GM23338 (cell line): ENCODE measurements around the gene LRRC10B. TPM values are rescaled to one million over a fixed set of nuclear protein-coding genes. Genes with fewer than 3 reads are reported as not detected.

Experiments used
- ATAC-seq: fragments of 200-7000 bp; cut with Tn5 transposase; 3 replicates; pipeline ENCODE4 v1.9.1; 2020
- DNase-seq: peaks from one replicate; pipeline ENCODE4 v3.0.0-alpha.2; 2015; ENCODE audit warnings: low spot score
- H2AFZ ChIP-seq: fragments of 200-600 bp; sonication (generic); 2 replicates; pipeline ENCODE4 v1.8.0; 2016; ENCODE audit warnings: antibody characterized with exemption, mild to moderate bottlenecking, moderate library complexity
- H3F3A ChIP-seq: fragments of 200-600 bp; sonication (generic); replicated peaks from 2 replicates; pipeline ENCODE4 v1.8.0; 2017; ENCODE audit warnings: antibody characterized with exemption, mixed run types, low read depth
- H3K27ac ChIP-seq: fragments of 200-600 bp; sonication (generic); 2 replicates; pipeline ENCODE4 v1.6.1; 2016; ENCODE audit warnings: low read depth
- H3K27me3 ChIP-seq: fragments of 200-600 bp; sonication (generic); 2 replicates; pipeline ENCODE4 v1.8.0; 2016; ENCODE audit warnings: mild to moderate bottlenecking, mixed run types, moderate library complexity; ENCODE audit not compliant: insufficient read depth
- H3K36me3 ChIP-seq: fragments of 200-600 bp; sonication (generic); 2 replicates; pipeline ENCODE4 v1.8.0; 2016; ENCODE audit warnings: mild to moderate bottlenecking; ENCODE audit not compliant: insufficient read depth
- H3K4me1 ChIP-seq: fragments of 200-600 bp; sonication (generic); 2 replicates; pipeline ENCODE4 v1.8.0; 2016; ENCODE audit warnings: mild to moderate bottlenecking, moderate library complexity; ENCODE audit not compliant: insufficient read depth
- H3K4me2 ChIP-seq: fragments of 200-600 bp; sonication (generic); 2 replicates; pipeline ENCODE4 v1.7.1; 2017; ENCODE audit warnings: mixed run types
- H3K4me3 ChIP-seq: fragments of 200-600 bp; sonication (generic); 2 replicates; pipeline ENCODE4 v1.6.1; 2016; ENCODE audit warnings: mixed run types
- H3K79me2 ChIP-seq: fragments of 200-600 bp; sonication (generic); replicated peaks from 2 replicates; pipeline ENCODE4 v1.8.0; 2017; ENCODE audit warnings: mild to moderate bottlenecking; ENCODE audit not compliant: insufficient read depth
- H3K9me2 ChIP-seq: fragments of 200-600 bp; sonication (generic); 2 replicates; pipeline ENCODE4 v1.8.0; 2017; ENCODE audit not compliant: insufficient read depth
- H4K20me1 ChIP-seq: fragments of 200-600 bp; sonication (generic); replicated peaks from 2 replicates; pipeline ENCODE4 v1.8.0; 2017; ENCODE audit warnings: mild to moderate bottlenecking; ENCODE audit not compliant: insufficient read depth
- H3K27ac Mint-ChIP-seq: 2 replicates; pipeline ENCODE4 v1.8.0; 2020; ENCODE audit warnings: inconsistent platforms, mild to moderate bottlenecking, moderate library complexity, mixed read lengths
- H3K27me3 Mint-ChIP-seq: 3 replicates; pipeline ENCODE4 v1.8.0; 2022; ENCODE audit warnings: low read depth, mild to moderate bottlenecking, moderate library complexity, mixed read lengths, inconsistent platforms; ENCODE audit not compliant: insufficient read depth, poor library complexity
- H3K36me3 Mint-ChIP-seq: 3 replicates; pipeline ENCODE4 v1.8.0; 2021; ENCODE audit warnings: low read depth, mild to moderate bottlenecking, inconsistent platforms, moderate library complexity, mixed read lengths
- H3K4me1 Mint-ChIP-seq: 3 replicates; pipeline ENCODE4 v1.8.0; 2020; ENCODE audit warnings: mild to moderate bottlenecking, inconsistent platforms, mixed read lengths
- H3K4me3 Mint-ChIP-seq: 3 replicates; pipeline ENCODE4 v1.8.0; 2021; ENCODE audit warnings: moderate library complexity, mild to moderate bottlenecking, inconsistent platforms, mixed read lengths
- H3K9me3 Mint-ChIP-seq: 3 replicates; pipeline ENCODE4 v1.8.0; 2020; ENCODE audit warnings: moderate library complexity, mild to moderate bottlenecking, inconsistent platforms, mixed read lengths
- CREB1 ChIP-seq: fragments of 250-450 bp; sonication (Bioruptor Pico); IDR thresholded peaks from 2 replicates; pipeline ENCODE4 v1.5.0; 2020; ENCODE audit warnings: low read depth, mild to moderate bottlenecking, moderate library complexity
- CTCF ChIP-seq, 2 experiments: fragments of 200-600 bp in 1 of 2; sonication (generic) in 1 of 2; conservative IDR thresholded peaks; 2 replicates each; pipeline versions ENCODE4 v1.5.1 to v1.6.1; 2016 to 2017; ENCODE audit warnings: antibody characterized with exemption in 2 of 2, low read depth in 2 of 2, mild to moderate bottlenecking in 2 of 2, moderate library complexity in 1 of 2
- ETS1 ChIP-seq: IDR thresholded peaks from 2 replicates; pipeline ENCODE4 v1.6.1; 2016; ENCODE audit warnings: antibody characterized with exemption
- EZH2 ChIP-seq: fragments of 200-600 bp; sonication (generic); IDR thresholded peaks from one replicate; pipeline ENCODE4 v1.8.0; 2017; ENCODE audit warnings: antibody characterized with exemption, mild to moderate bottlenecking, low read depth; ENCODE audit not compliant: unreplicated experiment
- EZH2phosphoT487 ChIP-seq: fragments of 200-600 bp; sonication (generic); IDR thresholded peaks from one replicate; pipeline ENCODE4 v1.8.1; 2018; ENCODE audit warnings: antibody characterized with exemption; ENCODE audit not compliant: unreplicated experiment
- JUNB ChIP-seq: IDR thresholded peaks from one replicate; pipeline ENCODE4 v1.6.1; 2016; ENCODE audit warnings: antibody characterized with exemption; ENCODE audit not compliant: unreplicated experiment
- NANOG ChIP-seq: IDR thresholded peaks from 2 replicates; pipeline ENCODE4 v1.6.1; 2016; ENCODE audit warnings: antibody characterized with exemption, borderline replicate concordance
- POLR2AphosphoS5 ChIP-seq: IDR thresholded peaks from 2 replicates; pipeline ENCODE4 v1.6.1; 2016; ENCODE audit warnings: antibody characterized with exemption, low read depth
- REST ChIP-seq: IDR thresholded peaks from one replicate; pipeline ENCODE4 v1.6.1; 2018; ENCODE audit warnings: antibody characterized with exemption; ENCODE audit not compliant: unreplicated experiment
- STAT1 ChIP-seq: IDR thresholded peaks from one replicate; pipeline ENCODE4 v1.6.1; 2016; ENCODE audit warnings: antibody characterized with exemption; ENCODE audit not compliant: unreplicated experiment
- ZNF114 ChIP-seq: fragments of 250-450 bp; sonication (Bioruptor Pico); IDR thresholded peaks from 2 replicates; pipeline ENCODE4 v1.5.0; 2020; ENCODE audit warnings: mild to moderate bottlenecking, moderate library complexity
- ZNF331 ChIP-seq: fragments of 250-450 bp; sonication (Bioruptor Pico); IDR thresholded peaks from 2 replicates; pipeline ENCODE4 v1.5.0; 2020; ENCODE audit warnings: low read depth, mild to moderate bottlenecking, moderate library complexity
- ZNF462 ChIP-seq: fragments of 250-450 bp; sonication (Bioruptor Pico); IDR thresholded peaks from 2 replicates; pipeline ENCODE4 v1.5.0; 2020; ENCODE audit warnings: mild to moderate bottlenecking, moderate library complexity
- polyA plus RNA-seq: library from polyadenylated mRNA; unstranded; fragments of >200 nt; fragmentation: Nextera tagmentation; extraction: Ambion mirVana; gene quantifications from 2 replicates; pipeline ENCODE4 v1.2.1, GENCODE V29; 2016
- total RNA-seq: library from RNA; depleted of rRNA; stranded (reverse); fragments of >200 nt; shearing (Covaris generic); gene quantifications from 2 replicates; pipeline ENCODE4 v1.2.3, GENCODE V29; 2014

LRRC10B gene
- total and polyA plus RNA-seq, 2 experiments from 2014 or later: 0.47 to 1.6 TPM

- no peak for TF ChIP-seq STAT1
- no peak for TF ChIP-seq ZNF462
- no peak for TF ChIP-seq ETS1
- no peak for TF ChIP-seq REST
- TF ChIP-seq EZH2phosphoT487: no peak
- TF ChIP-seq JUNB: no peak
- TF ChIP-seq CREB1 (CRISPR knock-in tag): no peak
- TF ChIP-seq ZNF331 (CRISPR knock-in tag): no peak
- TF ChIP-seq ZNF114 (CRISPR knock-in tag): no peak
- no peak for TF ChIP-seq NANOG
- no peak for TF ChIP-seq EZH2
- TF ChIP-seq POLR2AphosphoS5: no peak
- no peak for TF ChIP-seq CTCF (conservative IDR thresholded peaks at IDR 0.05; ENCODE audit: low read depth in 2 of 2)
- H3F3A ChIP-seq: 0 out of 2 replicates have a peak, but pooled peaks cover 3% of the 10 kb centered on the region
- Mint-ChIP-seq H3K27me3 (peaks cover 10% of the 10 kb centered on the region), H3K4me3 (no peak overlapping the region; the same call in 2 of the 3 replicates), H3K27ac (no peak overlapping the region), H3K36me3 (no peaks in the 10 kb centered on the region), H3K9me3 (no peaks in the 10 kb centered on the region; the same call in 2 of the 3 replicates), H3K4me1 (peaks cover 31% of the 10 kb centered on the region)
- no peaks in the 10 kb centered on the region for H3K27me3 ChIP-seq
- no peak for DNase-seq
- no peak for ATAC-seq
- peaks cover 14% of the 10 kb centered on the region for H3K4me1 ChIP-seq
- H4K20me1 ChIP-seq: 0 out of 2 replicates have a peak, but pooled peaks cover 2% of the 10 kb centered on the region
- H2AFZ ChIP-seq: no peak overlapping the region
- H3K4me2 ChIP-seq: no peak overlapping the region
- H3K9me2 ChIP-seq: no peaks in the 10 kb centered on the region
- no peaks in the 10 kb centered on the region for H3K79me2 ChIP-seq
- no peak overlapping the region for H3K27ac ChIP-seq
- H3K4me3 ChIP-seq: no peak overlapping the region
- H3K36me3 ChIP-seq: no peaks in the 10 kb centered on the region
Measured at GRCh38 chr11:61480261-61480993, 28.1 kb upstream of the LRRC10B start.
